HCT116 (cell line): Measurements from ENCODE around the gene IFITM2. TPM values are rescaled to one million over a fixed set of nuclear protein-coding genes. Genes with fewer than 3 reads are reported as not detected.

Experiments
- ATAC-seq: fragments of 200-7000 bp; cut with Tn5 transposase; 2 replicates; pipeline ENCODE4 v1.9.1; 2020; ENCODE audit warnings: mild to moderate bottlenecking, moderate library complexity
- BruUV-seq: library from RNA; stranded (reverse); fragments of 400-500 nt; replicated peaks from 2 replicates; lab custom pipeline; 2021; lab: Mats Ljungman, UMichigan
- CTCF ChIA-PET: fragments of 300-600 bp; sonication (Branson Sonifier 250); formaldehyde crosslinking; loops from one replicate; lab custom pipeline; 2021; ENCODE audit warnings: antibody characterized with exemption; lab: Charles Lee
- POLR2A ChIA-PET: fragments of 300-600, 350-600 bp; sonication (Branson Sonifier 250); formaldehyde crosslinking; loops from one replicate; lab custom pipeline; 2021; ENCODE audit warnings: antibody characterized with exemption; lab: Charles Lee
- RAD21 ChIA-PET, 2 experiments: fragments of 300-600 bp; sonication (Branson Sonifier 250); formaldehyde crosslinking; loops; one replicate each; lab custom pipeline; 2023; ENCODE audit warnings: low total read pairs in 2 of 2; ENCODE audit not compliant: uncharacterized antibody in 2 of 2, unreplicated experiment in 2 of 2, low non-redundant PET in 1 of 2; lab: Charles Lee
- DNase-seq: peaks from one replicate; pipeline ENCODE4 v3.0.0-alpha.2; 2010; ENCODE audit warnings: low read depth, low spot score
- H2AFZ ChIP-seq: fragments of 200-600 bp; shearing (Covaris generic), sonication (generic); 2 replicates; pipeline ENCODE4 v1.6.1; 2017; ENCODE audit warnings: low read depth, mixed run types, mixed read lengths, antibody characterized with exemption, low read length; ENCODE audit not compliant: poor library complexity, severe bottlenecking
- H3K27ac ChIP-seq: 2 replicates; pipeline ENCODE4 v1.5.1; 2012; ENCODE audit warnings: low read depth, low read length
- H3K27me3 ChIP-seq: fragments of 200-600 bp; sonication (generic); 2 replicates; pipeline ENCODE4 v1.6.1; 2016; ENCODE audit warnings: mixed run types, low read length, mixed read lengths; ENCODE audit not compliant: insufficient read depth
- H3K36me3 ChIP-seq, 2 experiments: fragments of 200-500 bp in 1 of 2; fragments of 200-600 bp in 1 of 2; sonication (Bioruptor generic) in 1 of 2; sonication (generic) in 1 of 2; 2 replicates each; pipeline versions ENCODE4 v1.5.1 to v1.6.1; 2014 to 2016; ENCODE audit warnings: low read length in 2 of 2, inconsistent platforms in 1 of 2, mixed read lengths in 1 of 2, mixed run types in 1 of 2; ENCODE audit not compliant: insufficient read depth in 2 of 2, control insufficient read depth in 1 of 2
- H3K4me1 ChIP-seq, 2 experiments: fragments of 200-600 bp in 1 of 2; sonication (generic) in 1 of 2; 2 replicates each; pipeline versions ENCODE4 v1.5.1 to v1.6.1; 2012 to 2017; ENCODE audit warnings: low read length in 2 of 2, inconsistent platforms in 1 of 2, mild to moderate bottlenecking in 1 of 2, mixed read lengths in 1 of 2, mixed run types in 1 of 2, moderate library complexity in 1 of 2; ENCODE audit not compliant: insufficient read depth in 2 of 2, control insufficient read depth in 1 of 2
- H3K4me2 ChIP-seq: fragments of 200-600 bp; sonication (generic); 2 replicates; pipeline ENCODE4 v1.6.1; 2017; ENCODE audit warnings: mixed run types, low read length, mixed read lengths
- H3K4me3 ChIP-seq, 2 experiments: fragments of 200-600 bp in 1 of 2; sonication (generic) in 1 of 2; replicated peaks in 1 of 2; 2 replicates each; pipeline ENCODE4 v1.5.1; 2011 to 2016; ENCODE audit warnings: low read length in 2 of 2, control low read depth in 1 of 2, low read depth in 1 of 2, mild to moderate bottlenecking in 1 of 2, mixed read lengths in 1 of 2, mixed run types in 1 of 2
- H3K79me2 ChIP-seq: fragments of 200-600 bp; sonication (generic); 2 replicates; pipeline ENCODE4 v1.6.1; 2017; ENCODE audit warnings: mild to moderate bottlenecking, mixed run types, low read length, moderate library complexity, mixed read lengths; ENCODE audit not compliant: insufficient read depth
- H3K9ac ChIP-seq: fragments of 200-600 bp; sonication (generic); 2 replicates; pipeline ENCODE4 v1.6.1; 2016; ENCODE audit warnings: low read length, mixed read lengths
- H3K9me2 ChIP-seq: fragments of 200-600 bp; sonication (generic), shearing (Covaris generic); 2 replicates; pipeline ENCODE4 v1.6.1; 2017; ENCODE audit warnings: mixed run types, mild to moderate bottlenecking, moderate library complexity; ENCODE audit not compliant: insufficient read depth
- H3K9me3 ChIP-seq, 2 experiments: fragments of 200-500 bp in 1 of 2; fragments of 200-600 bp in 1 of 2; sonication (Bioruptor generic) in 1 of 2; sonication (generic) in 1 of 2; 2 replicates each; pipeline ENCODE4 v1.6.1; 2014 to 2017; ENCODE audit warnings: low read length in 2 of 2, mixed read lengths in 2 of 2, inconsistent platforms in 1 of 2, low read depth in 1 of 2, mild to moderate bottlenecking in 1 of 2, mixed run types in 1 of 2, moderate library complexity in 1 of 2; ENCODE audit not compliant: control insufficient read depth in 1 of 2, insufficient read depth in 1 of 2
- H4K20me1 ChIP-seq: fragments of 200-600 bp; sonication (generic), shearing (Covaris generic); 2 replicates; pipeline ENCODE4 v1.6.1; 2017; ENCODE audit warnings: mixed run types, mild to moderate bottlenecking, moderate library complexity; ENCODE audit not compliant: insufficient read depth
- CBX3 ChIP-seq: IDR thresholded peaks from 2 replicates; pipeline ENCODE4 v1.6.1; 2012; ENCODE audit warnings: low read depth
- CEBPB ChIP-seq: IDR thresholded peaks from 2 replicates; pipeline ENCODE4 v1.6.1; 2012; ENCODE audit warnings: low read depth
- CTCF ChIP-seq, 3 experiments: fragments of 200-600 bp in 1 of 3; sonication (generic) in 1 of 3; IDR thresholded peaks in 2 of 3; conservative IDR thresholded peaks in 1 of 3; 2 replicates each; pipeline ENCODE4 v1.5.1; 2012 to 2017; ENCODE audit warnings: low read depth in 2 of 3, low read length in 2 of 3, antibody characterized with exemption in 1 of 3, borderline replicate concordance in 1 of 3, control low read depth in 1 of 3, mild to moderate bottlenecking in 1 of 3, mixed read lengths in 1 of 3, mixed run types in 1 of 3, moderate library complexity in 1 of 3; ENCODE audit not compliant: insufficient read depth in 1 of 3
- ELF1 ChIP-seq: IDR thresholded peaks from 2 replicates; pipeline ENCODE4 v1.6.1; 2012; ENCODE audit warnings: low read depth, borderline replicate concordance
- EZH2 ChIP-seq: fragments of 200-600 bp; sonication (generic); IDR thresholded peaks from 2 replicates; pipeline ENCODE4 v1.6.1; 2017; ENCODE audit warnings: antibody characterized with exemption, mixed run types
- EZH2phosphoT487 ChIP-seq: fragments of 200-600 bp; IDR thresholded peaks from 2 replicates; pipeline ENCODE4 v1.6.1; 2018; ENCODE audit warnings: antibody characterized with exemption, borderline replicate concordance
- FOSL1 ChIP-seq: IDR thresholded peaks from 2 replicates; pipeline ENCODE4 v1.6.1; 2012; ENCODE audit warnings: low read depth
- JUND ChIP-seq: IDR thresholded peaks from 2 replicates; pipeline ENCODE4 v1.6.1; 2012
- MAX ChIP-seq: IDR thresholded peaks from 2 replicates; pipeline ENCODE4 v1.6.1; 2012
- POLR2A ChIP-seq: IDR thresholded peaks from 2 replicates; pipeline ENCODE4 v1.7.0; 2011; ENCODE audit warnings: borderline replicate concordance; ENCODE audit not compliant: insufficient read depth, insufficient read length; ENCODE audit errors: extremely low read depth
- POLR2AphosphoS5 ChIP-seq: IDR thresholded peaks from 2 replicates; pipeline ENCODE4 v1.6.1; 2011; ENCODE audit warnings: mild to moderate bottlenecking, low read depth, low read length, moderate library complexity
- RAD21 ChIP-seq: IDR thresholded peaks from 2 replicates; pipeline ENCODE4 v1.6.1; 2012; ENCODE audit warnings: low read depth, mild to moderate bottlenecking
- SIN3A ChIP-seq: IDR thresholded peaks from 2 replicates; pipeline ENCODE4 v1.6.1; 2012; ENCODE audit warnings: low read depth
- SP1 ChIP-seq: IDR thresholded peaks from 2 replicates; pipeline ENCODE4 v1.6.1; 2012; ENCODE audit warnings: low read depth
- SRF ChIP-seq: IDR thresholded peaks from 2 replicates; pipeline ENCODE4 v1.6.1; 2012; ENCODE audit warnings: low read depth
- YY1 ChIP-seq: IDR thresholded peaks from 2 replicates; pipeline ENCODE4 v1.6.1; 2011; ENCODE audit warnings: low read length, low read depth, moderate library complexity, mild to moderate bottlenecking; ENCODE audit not compliant: insufficient replicate concordance; ENCODE audit errors: extremely low read depth
- ZFX ChIP-seq: fragments of 450-650 bp; IDR thresholded peaks from 2 replicates; pipeline ENCODE4 v1.6.1; 2017
- intact Hi-C: fragments of 100-400 bp; cut with micrococcal nuclease; formaldehyde crosslinking; loops from 2 replicates; pipeline ENCODE4 v1.10.0; 2022
- total RNA-seq: library from RNA; stranded (reverse); gene quantifications from one replicate; pipeline ENCODE4 v1.2.1, GENCODE V29; 2021; ENCODE audit not compliant: unreplicated experiment

The IFITM2 gene
- total RNA-seq, 1 experiment from 2014 or later: 106 TPM

GRCh38 chr11:355581-356458 is 48.2 kb downstream of the IFITM2 start:
- H3K9me3 ChIP-seq: peaks cover 5 to 6% of the 10 kb centered on the region in 2 experiments; a peak in 2 of 4 replicates
- H3K27ac ChIP-seq: peak overlapping the region; percentile 99
- H3K9me2 ChIP-seq: no peaks in the 10 kb centered on the region
- H3K4me1 ChIP-seq: peaks cover 12 to 16% of the 10 kb centered on the region in 2 experiments
- no peaks in the 10 kb centered on the region for H3K27me3 ChIP-seq
- no peak overlapping the region for H2AFZ ChIP-seq
- H3K4me3 ChIP-seq: peak overlapping the region; percentile 36 to 54
- peak; percentile 65 for DNase-seq
- RAD21 ChIA-PET: interaction anchor here in 1 of 2 experiments (0.6 to 1.1 kb wide), 3 partner anchors 35 to 52 kb away, joined by 3 to 5 read pairs (median 5); no protein-coding TSS in a partner anchor
- CTCF ChIA-PET: interaction anchor here (0.6 to 1.9 kb wide), 9 partner anchors 13 to 118 kb away, joined by 3 to 10 read pairs (median 3); no protein-coding TSS in a partner anchor
- H3K36me3 ChIP-seq: no peaks in the 10 kb centered on the region
- H4K20me1 ChIP-seq: no peaks in the 10 kb centered on the region
- H3K4me2 ChIP-seq: peak overlapping the region; percentile 86
- intact Hi-C loops: loop anchor here (5.0 kb wide), 1 partner anchor 54 kb away; no protein-coding TSS in a partner anchor
- peak overlapping the region; percentile 80 for H3K9ac ChIP-seq
- TF ChIP-seq CEBPB: no peak
- peak; percentile 41 for TF ChIP-seq RAD21
- TF ChIP-seq YY1: peak; percentile 73
- peak; percentile 68 for TF ChIP-seq SP1
- TF ChIP-seq ELF1: no peak
- peak; percentile 67 for TF ChIP-seq CBX3
- peak; percentile 11 for TF ChIP-seq POLR2A
- TF ChIP-seq JUND: peak; percentile 44; the same call in 1 of the 2 replicates
- peak; percentile 61 for TF ChIP-seq MAX
- peak; percentile 53; the same call in 1 of the 2 replicates for TF ChIP-seq ZFX
- TF ChIP-seq CTCF (IDR thresholded peaks at IDR 0.05 in 2 of 3, conservative IDR thresholded peaks at IDR 0.05 in 1 of 3; ENCODE audit: borderline replicate concordance in 1 of 3, insufficient read depth in 1 of 3, low read depth in 2 of 3, low read length in 2 of 3): no peak
- no peak for TF ChIP-seq EZH2
- peak; percentile 34; the same call in 1 of the 2 replicates for TF ChIP-seq SIN3A
- TF ChIP-seq EZH2phosphoT487: no peak
- peak; percentile 80 for TF ChIP-seq POLR2AphosphoS5
- TF ChIP-seq SRF: no peak
- TF ChIP-seq FOSL1: no peak
- POLR2A ChIA-PET: interaction anchor here (0.6 to 1.7 kb wide), 7 partner anchors 10 to 392 kb away, joined by 3 to 8 read pairs (median 4); partner anchors contain the start of genes BET1L, RIC8A and TALDO1
- peak; percentile 94 for ATAC-seq
- BruUV-seq: TSS peak; percentile 97
- H3K79me2 ChIP-seq: no peaks in the 10 kb centered on the region
